GM12873 (cell line): ENCODE measurements around the gene HRC.

Experiments used
- CTCF ChIP-seq: IDR thresholded peaks from 2 replicates; pipeline ENCODE4 v1.5.1; 2012; ENCODE audit warnings: low read depth, mild to moderate bottlenecking, moderate library complexity, low read length, control low read depth; ENCODE audit not compliant: insufficient read depth; ENCODE audit errors: missing control alignments

Gene HRC

GRCh38 chr19:49168421-49168820 is 13.2 kb upstream of the HRC start:
- TF ChIP-seq CTCF = no peak

- TF ChIP-seq CTCF = no peak
These were observed 12.7 kb upstream of the HRC start for GRCh38 chr19:49167857-49168409.

- no peak for TF ChIP-seq CTCF
These were observed 10.7 kb upstream of the HRC start for GRCh38 chr19:49165865-49166301.

GRCh38 chr19:49165111-49165750 is 10.0 kb upstream of the HRC start:
- no peak for TF ChIP-seq CTCF

- TF ChIP-seq CTCF = no peak
These were observed 6.8 kb upstream of the HRC start for GRCh38 chr19:49161987-49162386.

GRCh38 chr19:49160450-49161189 is 5.4 kb upstream of the HRC start:
- TF ChIP-seq CTCF = no peak

- no peak for TF ChIP-seq CTCF
These were observed 2.4 kb upstream of the HRC start, which contains the start of gene TRPM4 for GRCh38 chr19:49157445-49158224. TRPM4 (plus strand) TSS chr19:49157792; CDS start chr19:49157867, 75 bp downstream.
